ENCODE results near the gene WDR90.

WDR90 gene

GRCh38 chr16:620700-621525, 28.3 kb upstream of the WDR90 start:
- Mint-ChIP-seq H3K4me1 (peaks cover 3% of the 10 kb centered on the region), H3K27ac (no peak overlapping the region), H3K27me3 (no peaks in the 10 kb centered on the region), H3K36me3 (no peaks in the 10 kb centered on the region), H3K9me3 (no peaks in the 10 kb centered on the region), H3K4me3 (no peak overlapping the region)
- DNase-seq (ENCODE audit: low spot score in 2 of 2), result no peak
- ATAC-seq (ENCODE audit: low read depth), result no peak

GRCh38 chr16:621526-622105, 27.5 kb upstream of the WDR90 start:
- ATAC-seq (ENCODE audit: low read depth), result no peak
- Mint-ChIP-seq H3K36me3 (peaks cover 3% of the 10 kb centered on the region), H3K27ac (no peak overlapping the region), H3K4me3 (no peak overlapping the region), H3K9me3 (no peaks in the 10 kb centered on the region), H3K4me1 (peaks cover 3% of the 10 kb centered on the region), H3K27me3 (no peaks in the 10 kb centered on the region)
- DNase-seq (ENCODE audit: low spot score in 2 of 2), result no peak

- no peak for ATAC-seq (ENCODE audit: low read depth)
- H3K9me3 Mint-ChIP-seq, result no peaks in the 10 kb centered on the region
- H3K27ac Mint-ChIP-seq, result no peak overlapping the region
- no peak overlapping the region for H3K4me3 Mint-ChIP-seq
- DNase-seq (ENCODE audit: low spot score in 2 of 2), result no peak
- peaks cover 3% of the 10 kb centered on the region for H3K4me1 Mint-ChIP-seq
- H3K27me3 Mint-ChIP-seq, result no peaks in the 10 kb centered on the region
- H3K36me3 Mint-ChIP-seq, result peaks cover 5% of the 10 kb centered on the region
Observed at GRCh38 chr16:622920-623280, 26.3 kb upstream of the WDR90 start.

- Mint-ChIP-seq H3K27me3 (no peaks in the 10 kb centered on the region), H3K36me3 (peaks cover 5% of the 10 kb centered on the region), H3K27ac (no peak overlapping the region), H3K4me1 (peaks cover 3% of the 10 kb centered on the region), H3K9me3 (no peaks in the 10 kb centered on the region), H3K4me3 (no peak overlapping the region)
- ATAC-seq (ENCODE audit: low read depth) (no peak), DNase-seq (ENCODE audit: low spot score in 2 of 2) (no peak)
Observed at GRCh38 chr16:624526-625070, 24.6 kb upstream of the WDR90 start.

GRCh38 chr16:625117-625976, 23.8 kb upstream of the WDR90 start:
- DNase-seq (ENCODE audit: low spot score in 2 of 2) (no peak), ATAC-seq (ENCODE audit: low read depth) (no peak)
- Mint-ChIP-seq H3K4me1 (peaks cover 3% of the 10 kb centered on the region), H3K4me3 (no peak overlapping the region), H3K9me3 (no peaks in the 10 kb centered on the region), H3K27ac (no peak overlapping the region), H3K27me3 (no peaks in the 10 kb centered on the region), H3K36me3 (peaks cover 5% of the 10 kb centered on the region)

- Mint-ChIP-seq H3K4me1 (peaks cover 3% of the 10 kb centered on the region), H3K36me3 (peaks cover 5% of the 10 kb centered on the region), H3K27ac (no peak overlapping the region), H3K4me3 (no peak overlapping the region), H3K27me3 (no peaks in the 10 kb centered on the region), H3K9me3 (no peaks in the 10 kb centered on the region)
- DNase-seq (ENCODE audit: low spot score in 2 of 2) (no peak), ATAC-seq (ENCODE audit: low read depth) (no peak)
Observed at GRCh38 chr16:625977-626765, 23.0 kb upstream of the WDR90 start.

GRCh38 chr16:626787-627453, 22.2 kb upstream of the WDR90 start:
- Mint-ChIP-seq H3K27me3 (peaks cover 3% of the 10 kb centered on the region), H3K4me1 (peaks cover 3% of the 10 kb centered on the region), H3K9me3 (no peaks in the 10 kb centered on the region), H3K36me3 (peaks cover 5% of the 10 kb centered on the region), H3K4me3 (no peak overlapping the region), H3K27ac (no peak overlapping the region)
- ATAC-seq (ENCODE audit: low read depth) (no peak), DNase-seq (ENCODE audit: low spot score in 2 of 2) (no peak)

GRCh38 chr16:627454-628239, 21.5 kb upstream of the WDR90 start:
- no peak overlapping the region for H3K4me3 Mint-ChIP-seq
- H3K4me1 Mint-ChIP-seq, result peaks cover 3% of the 10 kb centered on the region
- no peak overlapping the region for H3K27ac Mint-ChIP-seq
- H3K27me3 Mint-ChIP-seq, result peaks cover 3% of the 10 kb centered on the region
- DNase-seq (ENCODE audit: low spot score in 2 of 2) (no peak), ATAC-seq (ENCODE audit: low read depth) (no peak)
- no peaks in the 10 kb centered on the region for H3K9me3 Mint-ChIP-seq
- H3K36me3 Mint-ChIP-seq, result peaks cover 5% of the 10 kb centered on the region

- no peak overlapping the region for H3K4me3 Mint-ChIP-seq
- no peak overlapping the region for H3K27ac Mint-ChIP-seq
- DNase-seq (ENCODE audit: low spot score in 2 of 2) (no peak), ATAC-seq (ENCODE audit: low read depth) (no peak)
- peaks cover 5% of the 10 kb centered on the region for H3K36me3 Mint-ChIP-seq
- no peaks in the 10 kb centered on the region for H3K9me3 Mint-ChIP-seq
- H3K27me3 Mint-ChIP-seq, result peaks cover 3% of the 10 kb centered on the region
- peaks cover 3% of the 10 kb centered on the region for H3K4me1 Mint-ChIP-seq
Observed at GRCh38 chr16:628321-629061, 20.7 kb upstream of the WDR90 start.

GRCh38 chr16:629185-629832, 19.9 kb upstream of the WDR90 start:
- peaks cover 3% of the 10 kb centered on the region for H3K4me1 Mint-ChIP-seq
- no peak overlapping the region for H3K27ac Mint-ChIP-seq
- ATAC-seq (ENCODE audit: low read depth) (no peak), DNase-seq (ENCODE audit: low spot score in 2 of 2) (no peak)
- H3K9me3 Mint-ChIP-seq, result no peaks in the 10 kb centered on the region
- H3K4me3 Mint-ChIP-seq, result no peak overlapping the region
- H3K36me3 Mint-ChIP-seq, result peaks cover 5% of the 10 kb centered on the region
- H3K27me3 Mint-ChIP-seq, result peaks cover 3% of the 10 kb centered on the region

- H3K36me3 Mint-ChIP-seq, result peaks cover 5% of the 10 kb centered on the region
Observed at GRCh38 chr16:629833-630248, 19.3 kb upstream of the WDR90 start.

More at GRCh38 chr16:629833-630248, 19.3 kb upstream of the WDR90 start:
- H3K27me3 Mint-ChIP-seq, result peaks cover 3% of the 10 kb centered on the region
- DNase-seq (ENCODE audit: low spot score in 2 of 2) (no peak), ATAC-seq (ENCODE audit: low read depth) (no peak)
- no peak overlapping the region for H3K27ac Mint-ChIP-seq
- no peak overlapping the region for H3K4me3 Mint-ChIP-seq
- no peaks in the 10 kb centered on the region for H3K9me3 Mint-ChIP-seq
- H3K4me1 Mint-ChIP-seq, result peaks cover 4% of the 10 kb centered on the region
